ENCODE data around the gene MOSPD3.
"Not testable (repeated sequence)": the region's sequence is repeated elsewhere in the genome, so short reads cannot be mapped to it uniquely, and the experiment has no call there.

- TF ChIP-seq YY1 (IDR thresholded peaks at IDR 0.05; ENCODE audit: low read depth, low read length); EZH2 (IDR thresholded peaks at IDR 0.05; ENCODE audit: borderline replicate concordance, control insufficient read depth, low read depth, low read length); ZBTB33 (IDR thresholded peaks at IDR 0.05); JUNB (IDR thresholded peaks at IDR 0.05); EP300 (IDR thresholded peaks at IDR 0.05; ENCODE audit: borderline replicate concordance in 1 of 2, control insufficient read depth in 1 of 2, low read depth in 2 of 2, low read length in 2 of 2); RAD21 (IDR thresholded peaks at IDR 0.05; ENCODE audit: insufficient read depth, low read depth, low read length); TBL1XR1 (IDR thresholded peaks at IDR 0.05; ENCODE audit: low read depth, low read length); E4F1 (IDR thresholded peaks at IDR 0.05; ENCODE audit: borderline replicate concordance, partially characterized antibody); PAX8 (IDR thresholded peaks at IDR 0.05); CTCF (IDR thresholded peaks at IDR 0.05 in 2 of 3, conservative IDR thresholded peaks at IDR 0.05 in 1 of 3; ENCODE audit: control insufficient read depth in 2 of 3, extremely low read depth in 1 of 3, insufficient read depth in 1 of 3, low read depth in 3 of 3, low read length in 3 of 3): not testable (repeated sequence)
Measured at GRCh38 chr7:100564405-100564804, 47.9 kb upstream of the MOSPD3 start.
